Measurements from ENCODE around the gene PTPRT. TPM values are rescaled to one million over a fixed set of nuclear protein-coding genes. Genes with fewer than 3 reads are reported as not detected.

The PTPRT gene
- total and polyA plus RNA-seq, 2 of the 4 experiments (the other 2 are of a cell fraction), result not detected

- Histone ChIP-seq H3K9me3 (ENCODE audit: control insufficient read depth, insufficient read depth, low read length) (peaks cover 25% of the 10 kb centered on the region), H3K4ac (ENCODE audit: low read depth, low read length) (no peak overlapping the region), H4K20me1 (ENCODE audit: insufficient read depth, low read length) (no peaks in the 10 kb centered on the region), H3K27me3 (ENCODE audit: control insufficient read depth, insufficient read depth, low read length) (no peaks in the 10 kb centered on the region), H3K18ac (ENCODE audit: low read depth, low read length) (no peak overlapping the region), H2BK120ac (ENCODE audit: low read depth, low read length) (no peak overlapping the region), H3K36me3 (ENCODE audit: control insufficient read depth, insufficient read depth, low read length) (no peaks in the 10 kb centered on the region), H3K4me1 (ENCODE audit: control insufficient read depth, insufficient read depth, low read length) (no peaks in the 10 kb centered on the region), H3K27ac (ENCODE audit: insufficient read depth, low read length) (no peak overlapping the region), H3K23ac (ENCODE audit: low read depth, low read length) (no peak overlapping the region), H3K4me2 (ENCODE audit: low read depth, low read length) (no peak overlapping the region), H3K56ac (ENCODE audit: extremely low read depth, insufficient read depth, low read length) (no peak overlapping the region), H3K9me1 (ENCODE audit: insufficient read depth, low read length) (no peaks in the 10 kb centered on the region), H4K8ac (ENCODE audit: low read depth in 2 of 2, low read length in 2 of 2) (no peak overlapping the region), H3K4me3 (ENCODE audit: insufficient read depth, low read depth, low read length) (no peak overlapping the region), H2BK5ac (ENCODE audit: low read depth, low read length, poor library complexity, severe bottlenecking) (no peak overlapping the region), H2AK9ac (replicated peaks; ENCODE audit: low read depth, low read length, poor library complexity) (no peak overlapping the region), H3K9ac (ENCODE audit: low read depth, low read length) (no peak overlapping the region), H2BK20ac (ENCODE audit: low read depth, low read length) (no peak overlapping the region), H3K14ac (replicated peaks; ENCODE audit: low read depth, low read length) (no peak overlapping the region), H2AFZ (replicated peaks; ENCODE audit: low read length, poor library complexity) (no peak overlapping the region), H4K5ac (ENCODE audit: low read depth, low read length) (no peak overlapping the region), H2AK5ac (ENCODE audit: low read depth, low read length) (no peak overlapping the region), H4K91ac (ENCODE audit: insufficient read depth, low read depth, low read length) (no peak overlapping the region), H3K79me1 (ENCODE audit: low read depth in 1 of 2, low read length in 2 of 2) (no peaks in the 10 kb centered on the region), H2BK15ac (ENCODE audit: low read depth, low read length) (no peak overlapping the region)
- 0% methylated on average over 1 of the region's 3 CpGs; no CpG with 5 or more reads in 1 of the 2 experiments for WGBS, 2 experiments (ENCODE audit: extremely low coverage in 2 of 2, insufficient read length in 1 of 2)
- in situ Hi-C loops (cut with MboI; ENCODE audit: low sequenced_read_pairs) (no loop called here), dilution Hi-C loops (cut with HindIII; ENCODE audit: low sequenced_read_pairs, unreplicated experiment) (no loop called here), intact Hi-C loops (cut with micrococcal nuclease) (no loop called here)
- no peak for ATAC-seq (ENCODE audit: low read depth)
- TF ChIP-seq CTCF (conservative IDR thresholded peaks at IDR 0.05; ENCODE audit: low read depth, low read length) (no peak), SMC3 (IDR thresholded peaks at IDR 0.05; ENCODE audit: low read depth, low read length) (no peak), RFX5 (IDR thresholded peaks at IDR 0.05; ENCODE audit: low read depth, low read length) (no peak), MXI1 (IDR thresholded peaks at IDR 0.05; ENCODE audit: borderline replicate concordance, low read depth, low read length) (no peak)
- ChIA-PET CTCF (no interaction called here), POLR2A (ENCODE audit: unreplicated experiment) (no interaction called here)
- no TSS peak for BruUV-seq (replicated peaks)
- no peak for DNase-seq
These were observed 810.9 kb downstream of the PTPRT start for GRCh38 chr20:42378826-42379225.

Measured in IMR-90 (cell line).